NT2/D1 (cell line): Measurements from ENCODE around the gene FRK.

Experiments used
- DNase-seq: peaks from one replicate; pipeline ENCODE4 v3.0.0-alpha.2; 2011; ENCODE audit warnings: low read depth, low spot score
- H3K27me3 ChIP-seq: 2 replicates; pipeline ENCODE4 v1.6.0; 2011; ENCODE audit warnings: mild to moderate bottlenecking; ENCODE audit not compliant: insufficient read length, insufficient read depth
- H3K36me3 ChIP-seq: 2 replicates; pipeline ENCODE4 v1.6.1; 2011; ENCODE audit warnings: mild to moderate bottlenecking, low read length, mixed read lengths; ENCODE audit not compliant: insufficient read depth, insufficient read length
- H3K4me1 ChIP-seq: 2 replicates; pipeline ENCODE4 v1.5.1; 2011; ENCODE audit not compliant: insufficient read depth, insufficient read length
- H3K4me3 ChIP-seq: 2 replicates; pipeline ENCODE4 v1.5.1; 2011; ENCODE audit warnings: low read depth; ENCODE audit not compliant: insufficient read length
- H3K9ac ChIP-seq: 2 replicates; pipeline ENCODE4 v1.6.0; 2011; ENCODE audit warnings: low read depth; ENCODE audit not compliant: insufficient read length
- H3K9me3 ChIP-seq: 2 replicates; pipeline ENCODE4 v1.5.1; 2011; ENCODE audit warnings: mild to moderate bottlenecking, low read length; ENCODE audit not compliant: insufficient read depth
- SUZ12 ChIP-seq: IDR thresholded peaks from 2 replicates; pipeline ENCODE4 v1.6.1; 2011; ENCODE audit not compliant: insufficient read length, insufficient read depth; ENCODE audit errors: extremely low read depth
- YY1 ChIP-seq: IDR thresholded peaks from 2 replicates; pipeline ENCODE4 v1.6.1; 2011; ENCODE audit not compliant: insufficient read length, insufficient read depth
- ZNF274 ChIP-seq: IDR thresholded peaks from 2 replicates; pipeline ENCODE4 v1.6.1; 2011; ENCODE audit warnings: mild to moderate bottlenecking, low read depth, low read length

Gene FRK

DNA sequence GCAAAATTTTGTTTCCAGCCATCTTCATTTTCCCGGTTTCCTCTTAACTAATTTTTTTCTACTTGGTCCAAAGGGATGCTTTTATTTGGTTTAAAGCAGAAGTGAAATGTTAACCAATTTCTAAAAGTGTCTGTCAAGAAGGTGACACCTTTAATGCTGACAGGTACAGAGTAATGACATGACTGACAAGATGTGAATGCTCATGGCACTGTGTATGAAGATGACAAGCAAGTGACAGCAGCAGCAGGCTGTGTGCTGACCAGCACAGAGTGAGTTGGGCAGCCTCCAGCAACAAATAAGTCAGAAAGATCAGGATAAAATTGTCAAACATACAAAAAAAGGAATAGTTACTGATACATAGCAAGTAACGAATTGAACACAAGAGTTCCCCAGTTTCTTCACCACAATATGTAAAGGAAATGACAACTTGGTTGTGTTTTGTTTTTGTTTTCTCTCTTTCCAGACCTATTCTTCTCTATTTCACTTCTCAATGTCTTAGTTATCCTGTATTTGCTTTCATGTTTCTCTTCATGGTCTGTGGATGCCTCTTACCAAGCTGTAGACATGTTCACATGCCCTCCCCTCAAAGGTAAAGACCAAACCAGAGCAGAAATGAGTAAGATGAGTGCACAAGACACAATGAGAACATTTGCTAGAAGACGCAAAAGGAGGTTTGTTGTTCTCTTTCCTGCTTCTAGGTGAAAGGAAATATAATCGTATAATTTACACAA is 174.9 kb downstream of the FRK start:
- Histone ChIP-seq H3K36me3 (no peaks in the 10 kb centered on the region), H3K4me3 (no peak overlapping the region), H3K27me3 (no peaks in the 10 kb centered on the region), H3K4me1 (no peaks in the 10 kb centered on the region), H3K9ac (no peak overlapping the region), H3K9me3 (no peaks in the 10 kb centered on the region)
- TF ChIP-seq YY1 (no peak), SUZ12 (no peak), ZNF274 (no peak)
- DNase-seq = no peak

DNA sequence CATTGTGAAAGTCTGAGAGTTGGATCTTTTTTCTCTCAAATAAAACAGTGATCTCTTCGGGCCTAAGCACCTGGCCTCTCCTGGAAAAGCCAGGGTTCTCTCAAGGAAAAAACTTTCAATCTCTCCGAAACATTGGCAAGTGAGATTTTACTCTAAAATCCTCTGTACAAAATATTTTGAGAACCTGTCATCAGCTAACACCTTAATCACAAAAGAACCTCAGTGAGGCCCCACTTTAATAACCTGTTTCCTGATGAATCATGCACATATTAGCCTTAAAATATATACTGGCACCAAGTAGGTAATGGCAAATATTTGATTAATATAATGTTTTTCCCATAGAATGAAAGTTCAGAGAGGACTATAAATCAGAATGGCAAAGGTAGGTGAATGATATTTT is 177.9 kb downstream of the FRK start:
- no peaks in the 10 kb centered on the region for H3K9me3 ChIP-seq
- H3K9ac ChIP-seq = no peak overlapping the region
- H3K4me3 ChIP-seq = no peak overlapping the region
- no peak for TF ChIP-seq SUZ12
- TF ChIP-seq ZNF274 = no peak
- TF ChIP-seq YY1 = no peak
- H3K4me1 ChIP-seq = no peaks in the 10 kb centered on the region
- DNase-seq = no peak
- H3K36me3 ChIP-seq = no peaks in the 10 kb centered on the region
- H3K27me3 ChIP-seq = no peaks in the 10 kb centered on the region

GRCh38 chr6:115882174-115882573 is 178.5 kb downstream of the FRK start:
- H3K4me3 ChIP-seq = no peak overlapping the region
- no peaks in the 10 kb centered on the region for H3K4me1 ChIP-seq
- no peaks in the 10 kb centered on the region for H3K9me3 ChIP-seq
- H3K36me3 ChIP-seq = no peaks in the 10 kb centered on the region
- H3K27me3 ChIP-seq = no peaks in the 10 kb centered on the region
- TF ChIP-seq SUZ12 (no peak), YY1 (no peak), ZNF274 (no peak)
- no peak overlapping the region for H3K9ac ChIP-seq
- DNase-seq = no peak
